HepG2 (cell line): ENCODE measurements around the gene UBTD2. TPM values are rescaled to one million over a fixed set of nuclear protein-coding genes. Genes with fewer than 3 reads are reported as not detected.

Experiments used
- ATAC-seq: fragments of 200-7000 bp; cut with Tn5 transposase; 3 replicates; pipeline ENCODE4 v1.9.1; 2020; ENCODE audit warnings: mild to moderate bottlenecking, moderate library complexity
- BruUV-seq: library from RNA; stranded (reverse); fragments of 400-500 nt; replicated peaks from 2 replicates; lab custom pipeline; 2021; lab: Mats Ljungman, UMichigan
- CTCF ChIA-PET: fragments of 300-600 bp; formaldehyde crosslinking; extraction: SDS; loops from one replicate; lab custom pipeline; 2021; ENCODE audit warnings: low total read pairs, inconsistent platforms, low intra/inter-chr PET ratio; lab: Yijun Ruan, JAX
- POLR2A ChIA-PET: fragments of 350-600 bp; sonication (Branson Sonifier 250); formaldehyde crosslinking; loops from one replicate; lab custom pipeline; 2020; ENCODE audit warnings: antibody characterized with exemption, inconsistent platforms; lab: Yijun Ruan, JAX
- DNase-seq: peaks from one replicate; pipeline ENCODE4 v3.0.0-alpha.2; 2015; ENCODE audit warnings: low spot score
- FAIRE-seq: peaks from 3 replicates; lab custom pipeline; 2011; peaks lifted over from hg19 to GRCh38; lab: Jason Lieb, UNC
- H2AFZ ChIP-seq: one replicate; pipeline ENCODE4 v1.6.1; 2011; ENCODE audit warnings: low read length, inconsistent platforms
- H3K27ac ChIP-seq: fragments of 300-600 bp; 3 replicates; pipeline ENCODE4 v1.8.0; 2011; ENCODE audit warnings: mixed run types, mild to moderate bottlenecking, mixed read lengths, low read length, inconsistent platforms; ENCODE audit not compliant: insufficient read depth; ENCODE audit errors: extremely low read length
- H3K27me3 ChIP-seq, 2 experiments: fragments of 200-600 bp in 1 of 2; 2 replicates in 1 of 2; 3 replicates in 1 of 2; pipeline versions ENCODE4 v1.6.0 to v1.8.0; 2011; ENCODE audit warnings: low read length in 2 of 2, mild to moderate bottlenecking in 2 of 2, moderate library complexity in 2 of 2, inconsistent platforms in 1 of 2; ENCODE audit not compliant: insufficient read depth in 2 of 2, control insufficient read depth in 1 of 2
- H3K36me3 ChIP-seq, 2 experiments: fragments of 200-600 bp in 1 of 2; replicated peaks in 1 of 2; 2 replicates in 1 of 2; 3 replicates in 1 of 2; pipeline versions ENCODE4 v1.5.1 to v1.8.0; 2011; ENCODE audit warnings: low read length in 2 of 2, inconsistent platforms in 1 of 2; ENCODE audit not compliant: insufficient read depth in 2 of 2, control insufficient read depth in 1 of 2
- H3K4me1 ChIP-seq: 2 replicates; pipeline ENCODE4 v1.5.1; 2012; ENCODE audit warnings: low read length, inconsistent platforms; ENCODE audit not compliant: insufficient read depth
- H3K4me2 ChIP-seq: 2 replicates; pipeline ENCODE4 v1.6.0; 2011; ENCODE audit warnings: low read depth, low read length, inconsistent platforms
- H3K4me3 ChIP-seq, 3 experiments: fragments of 200-600 bp in 1 of 3; sonication (generic), shearing (Covaris generic) in 1 of 3; replicated peaks in 1 of 3; 2 replicates each; pipeline ENCODE4 v1.5.1; 2011 to 2016; ENCODE audit warnings: low read length in 3 of 3, inconsistent platforms in 2 of 3, low read depth in 2 of 3, mild to moderate bottlenecking in 2 of 3, control low read depth in 1 of 3, mixed read lengths in 1 of 3; ENCODE audit not compliant: insufficient read depth in 1 of 3
- H3K79me2 ChIP-seq: one replicate; pipeline ENCODE4 v1.6.1; 2011; ENCODE audit warnings: low read length, inconsistent platforms; ENCODE audit not compliant: insufficient read depth
- H3K9ac ChIP-seq: 2 replicates; pipeline ENCODE4 v1.6.0; 2011; ENCODE audit warnings: mild to moderate bottlenecking, low read depth, low read length, inconsistent platforms; ENCODE audit not compliant: insufficient read depth
- H3K9me3 ChIP-seq: 2 replicates; pipeline ENCODE4 v1.5.1; 2012; ENCODE audit warnings: mild to moderate bottlenecking, low read length
- H4K20me1 ChIP-seq: 2 replicates; pipeline ENCODE4 v1.6.0; 2011; ENCODE audit warnings: inconsistent platforms, mild to moderate bottlenecking, low read length, moderate library complexity; ENCODE audit not compliant: insufficient read depth
- ARNT ChIP-seq: fragments of 450-650 bp; IDR thresholded peaks from 2 replicates; pipeline ENCODE4 v1.6.1; 2017
- BRCA1 ChIP-seq: sonication (generic); formaldehyde crosslinking; IDR thresholded peaks from 2 replicates; pipeline ENCODE4 v1.4.0; 2020; ENCODE audit warnings: missing genetic modification reagents
- CBX1 ChIP-seq: IDR thresholded peaks from one replicate; pipeline ENCODE4 v1.6.1; 2016; ENCODE audit warnings: antibody characterized with exemption, low read depth
- CCAR2 ChIP-seq: fragments of 200-400 bp; formaldehyde crosslinking; optimal IDR thresholded peaks from 2 replicates; pipeline ENCODE3; 2018; ENCODE audit warnings: low read depth, mild to moderate bottlenecking, low read length, moderate library complexity
- ISX ChIP-seq: sonication (generic); formaldehyde crosslinking; conservative IDR thresholded peaks from 2 replicates; pipeline ENCODE4 v1.5.0; 2020; ENCODE audit warnings: missing genetic modification reagents
- JUN ChIP-seq: sonication (generic); formaldehyde crosslinking; IDR thresholded peaks from 2 replicates; pipeline ENCODE4 v1.4.0; 2020; ENCODE audit warnings: mild to moderate bottlenecking, missing genetic modification reagents
- MZF1 ChIP-seq: sonication (generic); formaldehyde crosslinking; IDR thresholded peaks from 2 replicates; pipeline ENCODE4 v1.8.1; 2023; ENCODE audit warnings: mild to moderate bottlenecking, missing genetic modification reagents, borderline replicate concordance
- PHF5A ChIP-seq: IDR thresholded peaks from one replicate; pipeline ENCODE4 v1.6.1; 2018; ENCODE audit warnings: low read depth, missing genetic modification reagents; ENCODE audit not compliant: unreplicated experiment
- TBX3 ChIP-seq: fragments of 450-650 bp; IDR thresholded peaks from 2 replicates; pipeline ENCODE4 v1.6.1; 2017; ENCODE audit warnings: antibody characterized with exemption, mild to moderate bottlenecking, inconsistent platforms, borderline replicate concordance
- U2AF1 ChIP-seq: fragments of 200-400 bp; formaldehyde crosslinking; optimal IDR thresholded peaks from 2 replicates; pipeline ENCODE3; 2017; ENCODE audit warnings: mild to moderate bottlenecking, low read depth, low read length
- ZNF124 ChIP-seq: sonication (generic); formaldehyde crosslinking; IDR thresholded peaks from 2 replicates; pipeline ENCODE4 v1.4.0; 2020; ENCODE audit warnings: missing genetic modification reagents
- ZNF34 ChIP-seq: sonication (generic); formaldehyde crosslinking; IDR thresholded peaks from 2 replicates; pipeline ENCODE4 v1.4.0; 2020; ENCODE audit warnings: mild to moderate bottlenecking, missing genetic modification reagents, borderline replicate concordance
- ZNF549 ChIP-seq: sonication (generic); formaldehyde crosslinking; IDR thresholded peaks from 2 replicates; pipeline ENCODE4 v1.5.0; 2020; ENCODE audit warnings: missing genetic modification reagents
- ZNF615 ChIP-seq: sonication (generic); formaldehyde crosslinking; IDR thresholded peaks from 2 replicates; pipeline ENCODE4 v1.5.0; 2020; ENCODE audit warnings: mild to moderate bottlenecking, missing genetic modification reagents, borderline replicate concordance
- ZNF616 ChIP-seq: sonication (generic); formaldehyde crosslinking; IDR thresholded peaks from 2 replicates; pipeline ENCODE4 v1.5.0; 2020; ENCODE audit warnings: low read depth, mild to moderate bottlenecking, missing genetic modification reagents
- ZNF660 ChIP-seq: sonication (generic); formaldehyde crosslinking; IDR thresholded peaks from 2 replicates; pipeline ENCODE4 v1.5.1; 2020; ENCODE audit warnings: mild to moderate bottlenecking, low read depth, missing genetic modification reagents, borderline replicate concordance
- ZNF792 ChIP-seq: IDR thresholded peaks from 2 replicates; pipeline ENCODE4 v1.6.1; 2016
- ZNF850 ChIP-seq: sonication (generic); formaldehyde crosslinking; conservative IDR thresholded peaks from 2 replicates; pipeline ENCODE4 v1.9.0; 2021; ENCODE audit warnings: mild to moderate bottlenecking, missing genetic modification reagents
- ZUFSP ChIP-seq: sonication (generic); formaldehyde crosslinking; IDR thresholded peaks from 2 replicates; pipeline ENCODE4 v1.9.0; 2021; ENCODE audit warnings: missing genetic modification reagents, mild to moderate bottlenecking, borderline replicate concordance
- WGBS: methylation state at CpG from one replicate; pipeline ENCODE4 v1.1.6; 2017; ENCODE audit warnings: low lambda C conversion rate; 5-methylcytosine and 5-hydroxymethylcytosine counted together
- in situ Hi-C: cut with HindIII; loops from 2 replicates; pipeline ENCODE4 v1.10.0; 2017; ENCODE audit warnings: low pct_unique_long_range_greater_than_20kb; ENCODE audit not compliant: extremely low pct_ligation_motif_present
- intact Hi-C: fragments of 100-400 bp; cut with micrococcal nuclease; formaldehyde crosslinking; loops from one replicate; pipeline ENCODE4 v1.10.0; 2022; ENCODE audit not compliant: unreplicated experiment
- polyA plus RNA-seq, 8 experiments: library from polyadenylated mRNA; depleted of rRNA in 3 of 8; stranded (reverse) in 7 of 8; unstranded in 1 of 8; fragments of >200 nt; fragmentation: Illumina TruSeq in 4 of 8; extraction: Trizol in 4 of 8; gene quantifications; 2 replicates each; pipeline versions ENCODE4 v1.2.1 to v1.2.3, GENCODE V29; 2011 to 2016; ENCODE audit warnings: low read depth in 4 of 8, missing spikeins in 1 of 8, mixed read lengths in 1 of 8; ENCODE audit not compliant: insufficient read depth in 1 of 8
- total RNA-seq, 5 experiments: library from RNA; depleted of rRNA; stranded (reverse); fragments of >200 nt; fragmentation: Illumina TruSeq; extraction: Trizol; gene quantifications; 2 replicates each; pipeline ENCODE4 v1.2.3, GENCODE V29; 2016; ENCODE audit warnings: low read depth in 1 of 5
- TF ChIP-seq, protein P1 (sequence below): sonication (generic); formaldehyde crosslinking; IDR thresholded peaks from 2 replicates; pipeline ENCODE4 v1.4.0; 2020; ENCODE audit warnings: missing genetic modification reagents
- TF ChIP-seq, protein P2 (sequence below): sonication (generic); formaldehyde crosslinking; IDR thresholded peaks from 2 replicates; pipeline ENCODE4 v1.8.0; 2022; ENCODE audit warnings: mild to moderate bottlenecking, missing genetic modification reagents

Gene UBTD2
- total and polyA plus RNA-seq, 2 of the 13 experiments (the other 11 are each of a cell fraction or from before 2014, with no cell fraction given): 15.2 to 24.1 TPM

DNA sequence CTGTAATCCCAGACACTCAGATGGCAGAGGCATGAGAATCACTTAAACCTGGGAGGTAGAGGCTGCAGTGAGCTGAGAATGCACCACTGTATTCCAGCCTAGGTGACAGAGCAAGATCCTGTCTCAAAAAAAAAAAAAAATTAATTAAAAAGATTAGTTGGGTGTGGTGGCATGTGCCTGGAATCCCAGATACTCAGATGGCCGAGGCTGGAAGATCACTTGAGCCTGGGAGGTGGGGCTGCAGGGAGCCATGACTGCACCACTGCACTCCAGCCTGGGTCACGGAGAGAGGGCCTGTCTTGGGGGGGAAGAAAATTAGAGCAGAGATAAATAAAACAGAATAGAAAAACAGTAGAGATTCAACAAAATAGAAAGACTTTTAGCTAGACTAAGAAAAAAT is 34.9 kb downstream of the UBTD2 start (continued):
- TF ChIP-seq ZNF660 (CRISPR knock-in tag): no peak
- TF ChIP-seq CBX1: no peak
- TF ChIP-seq ZNF616 (CRISPR knock-in tag): no peak
- TF ChIP-seq MZF1 (CRISPR knock-in tag): no peak
- no peak for TF ChIP-seq BRCA1 (CRISPR knock-in tag)
- TF ChIP-seq TBX3: no peak
- TF ChIP-seq PHF5A (CRISPR knock-in tag): no peak

DNA sequence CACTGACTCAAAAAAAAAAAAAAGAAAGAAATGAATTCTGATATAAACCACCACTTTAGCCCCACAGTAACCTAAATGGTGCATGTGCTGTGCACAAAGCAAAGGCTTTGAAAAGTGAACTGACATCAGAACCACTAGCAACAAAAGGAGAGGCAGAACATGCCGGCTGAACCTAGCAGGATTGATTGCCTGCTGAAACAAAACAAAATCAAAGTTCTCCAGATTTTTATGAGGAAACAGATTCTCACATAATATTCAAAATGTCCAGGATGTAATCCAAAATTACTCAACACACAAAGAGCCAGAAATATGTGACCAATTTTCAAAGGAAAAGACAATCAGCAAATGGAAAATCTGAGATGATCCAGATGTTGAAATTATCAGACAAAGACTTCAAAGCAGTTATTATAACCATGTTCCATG is 37.9 kb downstream of the UBTD2 start:
- Histone ChIP-seq H3K27me3 (no peaks in the 10 kb centered on the region), H3K36me3 (peaks cover 0 to 5% of the 10 kb centered on the region in 2 experiments; a peak in 1 of 5 replicates), H3K4me3 (no peak overlapping the region), H4K20me1 (no peaks in the 10 kb centered on the region), H3K27ac (peak overlapping the region; percentile 30), H2AFZ (no peak overlapping the region), H3K9ac (no peak overlapping the region), H3K4me1 (peaks cover 10% of the 10 kb centered on the region; the same call in 1 of the 2 replicates), H3K4me2 (no peak overlapping the region), H3K79me2 (peaks cover 59% of the 10 kb centered on the region), H3K9me3 (no peaks in the 10 kb centered on the region)
- in situ Hi-C loops: no loop called here
- no TSS peak for BruUV-seq
- DNase-seq (no peak), FAIRE-seq (no peak), ATAC-seq (no peak)
- ChIA-PET POLR2A (no interaction called here), CTCF (no interaction called here)
- 100% methylated on average over 1 of the region's 1 CpG for WGBS
- intact Hi-C loops: no loop called here
- no peak for TF ChIP-seq ZNF34 (CRISPR knock-in tag)
- no peak for TF ChIP-seq ISX (CRISPR knock-in tag)
- TF ChIP-seq ZNF850: no peak
- no peak for TF ChIP-seq ZNF615 (CRISPR knock-in tag)
- TF ChIP-seq CCAR2: no peak
- no peak for TF ChIP-seq ZNF549 (CRISPR knock-in tag)
- TF ChIP-seq, protein P1, sequence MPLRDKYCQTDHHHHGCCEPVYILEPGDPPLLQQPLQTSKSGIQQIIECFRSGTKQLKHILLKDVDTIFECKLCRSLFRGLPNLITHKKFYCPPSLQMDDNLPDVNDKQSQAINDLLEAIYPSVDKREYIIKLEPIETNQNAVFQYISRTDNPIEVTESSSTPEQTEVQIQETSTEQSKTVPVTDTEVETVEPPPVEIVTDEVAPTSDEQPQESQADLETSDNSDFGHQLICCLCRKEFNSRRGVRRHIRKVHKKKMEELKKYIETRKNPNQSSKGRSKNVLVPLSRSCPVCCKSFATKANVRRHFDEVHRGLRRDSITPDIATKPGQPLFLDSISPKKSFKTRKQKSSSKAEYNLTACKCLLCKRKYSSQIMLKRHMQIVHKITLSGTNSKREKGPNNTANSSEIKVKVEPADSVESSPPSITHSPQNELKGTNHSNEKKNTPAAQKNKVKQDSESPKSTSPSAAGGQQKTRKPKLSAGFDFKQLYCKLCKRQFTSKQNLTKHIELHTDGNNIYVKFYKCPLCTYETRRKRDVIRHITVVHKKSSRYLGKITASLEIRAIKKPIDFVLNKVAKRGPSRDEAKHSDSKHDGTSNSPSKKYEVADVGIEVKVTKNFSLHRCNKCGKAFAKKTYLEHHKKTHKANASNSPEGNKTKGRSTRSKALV (CRISPR knock-in tag): no peak
- no peak for TF ChIP-seq ZUFSP (CRISPR knock-in tag)
- TF ChIP-seq ZNF792 (CRISPR knock-in tag): no peak
- TF ChIP-seq, protein P2, sequence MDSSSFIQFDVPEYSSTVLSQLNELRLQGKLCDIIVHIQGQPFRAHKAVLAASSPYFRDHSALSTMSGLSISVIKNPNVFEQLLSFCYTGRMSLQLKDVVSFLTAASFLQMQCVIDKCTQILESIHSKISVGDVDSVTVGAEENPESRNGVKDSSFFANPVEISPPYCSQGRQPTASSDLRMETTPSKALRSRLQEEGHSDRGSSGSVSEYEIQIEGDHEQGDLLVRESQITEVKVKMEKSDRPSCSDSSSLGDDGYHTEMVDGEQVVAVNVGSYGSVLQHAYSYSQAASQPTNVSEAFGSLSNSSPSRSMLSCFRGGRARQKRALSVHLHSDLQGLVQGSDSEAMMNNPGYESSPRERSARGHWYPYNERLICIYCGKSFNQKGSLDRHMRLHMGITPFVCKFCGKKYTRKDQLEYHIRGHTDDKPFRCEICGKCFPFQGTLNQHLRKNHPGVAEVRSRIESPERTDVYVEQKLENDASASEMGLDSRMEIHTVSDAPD: no peak
- no peak for TF ChIP-seq U2AF1
- TF ChIP-seq ZNF124 (CRISPR knock-in tag): no peak
- no peak for TF ChIP-seq ARNT
- no peak for TF ChIP-seq JUN (CRISPR knock-in tag)
